WTC11 (cell line): Measurements from ENCODE around the gene HOXC4. TPM values are rescaled to one million over a fixed set of nuclear protein-coding genes. Genes with fewer than 3 reads are reported as not detected.

Source experiments
- ATAC-seq: fragments of 200-7000 bp; cut with Tn5 transposase; 2 replicates; pipeline ENCODE4 v1.10.0; 2021; ENCODE audit warnings: mild to moderate bottlenecking, moderate library complexity
- CTCF ChIA-PET: fragments of 300-600 bp; sonication (Branson Sonifier 250); formaldehyde crosslinking; loops from one replicate; lab custom pipeline; 2021; ENCODE audit warnings: antibody characterized with exemption; lab: Charles Lee
- POLR2A ChIA-PET: fragments of 350-600 bp; sonication (Branson Sonifier 250); formaldehyde crosslinking; loops from one replicate; lab custom pipeline; 2021; ENCODE audit warnings: antibody characterized with exemption; lab: Charles Lee
- DNase-seq: peaks from one replicate; pipeline ENCODE4 v3.0.0; 2021; ENCODE audit warnings: low spot score
- H3K27ac Mint-ChIP-seq: 2 replicates; pipeline ENCODE4 v1.8.0; 2021; ENCODE audit warnings: mixed read lengths
- H3K27me3 Mint-ChIP-seq: 2 replicates; pipeline ENCODE4 v1.8.0; 2021; ENCODE audit warnings: low read depth, mild to moderate bottlenecking, moderate library complexity, mixed read lengths
- H3K36me3 Mint-ChIP-seq: 2 replicates; pipeline ENCODE4 v1.8.0; 2021; ENCODE audit warnings: mixed read lengths
- H3K4me1 Mint-ChIP-seq: 2 replicates; pipeline ENCODE4 v1.8.0; 2022; ENCODE audit warnings: mixed read lengths
- H3K4me3 Mint-ChIP-seq: 2 replicates; pipeline ENCODE4 v1.8.0; 2021; ENCODE audit warnings: mild to moderate bottlenecking, moderate library complexity, mixed read lengths
- H3K9me3 Mint-ChIP-seq: 2 replicates; pipeline ENCODE4 v1.8.0; 2021; ENCODE audit warnings: mixed read lengths
- ESRRA ChIP-seq: sonication (generic); formaldehyde crosslinking; IDR thresholded peaks from 2 replicates; pipeline ENCODE4 v1.8.1; 2022; ENCODE audit warnings: mild to moderate bottlenecking, missing genetic modification reagents, borderline replicate concordance
- FOXJ3 ChIP-seq: sonication (generic); formaldehyde crosslinking; IDR thresholded peaks from 2 replicates; pipeline ENCODE4 v1.9.0; 2021; ENCODE audit warnings: missing genetic modification reagents, mild to moderate bottlenecking, borderline replicate concordance
- FOXK1 ChIP-seq: sonication (generic); formaldehyde crosslinking; IDR thresholded peaks from 2 replicates; pipeline ENCODE4 v1.8.0; 2022; ENCODE audit warnings: mild to moderate bottlenecking, moderate library complexity, missing genetic modification reagents
- GABPB1 ChIP-seq: sonication (generic); formaldehyde crosslinking; IDR thresholded peaks from 2 replicates; pipeline ENCODE4 v1.8.1; 2023; ENCODE audit warnings: mild to moderate bottlenecking, missing genetic modification reagents
- GTF2I ChIP-seq: fragments of 250-450 bp; sonication (Bioruptor Pico); conservative IDR thresholded peaks from 2 replicates; pipeline ENCODE4 v1.4.0; 2021; ENCODE audit warnings: mild to moderate bottlenecking
- NR2C2 ChIP-seq: sonication (generic); formaldehyde crosslinking; IDR thresholded peaks from 2 replicates; pipeline ENCODE4 v1.8.0; 2022; ENCODE audit warnings: mild to moderate bottlenecking, missing genetic modification reagents
- NR3C1 ChIP-seq: sonication (generic); formaldehyde crosslinking; conservative IDR thresholded peaks from 2 replicates; pipeline ENCODE4 v1.8.1; 2023; ENCODE audit warnings: low read depth, mild to moderate bottlenecking, missing genetic modification reagents
- SMAD4 ChIP-seq: sonication (generic); formaldehyde crosslinking; IDR thresholded peaks from 2 replicates; pipeline ENCODE4 v1.8.0; 2022; ENCODE audit warnings: mild to moderate bottlenecking, missing genetic modification reagents
- TEAD4 ChIP-seq: sonication (generic); formaldehyde crosslinking; IDR thresholded peaks from 2 replicates; pipeline ENCODE4 v1.8.0; 2022; ENCODE audit warnings: mild to moderate bottlenecking, missing genetic modification reagents
- ZNF121 ChIP-seq: sonication (generic); formaldehyde crosslinking; IDR thresholded peaks from 2 replicates; pipeline ENCODE4 v1.8.0; 2023; ENCODE audit warnings: missing genetic modification reagents
- ZNF138 ChIP-seq: sonication (generic); formaldehyde crosslinking; conservative IDR thresholded peaks from 2 replicates; pipeline ENCODE4 v1.8.1; 2022; ENCODE audit warnings: mild to moderate bottlenecking, moderate library complexity, missing genetic modification reagents
- ZNF263 ChIP-seq: sonication (generic); formaldehyde crosslinking; IDR thresholded peaks from 2 replicates; pipeline ENCODE4 v1.8.1; 2022; ENCODE audit warnings: low read depth, mild to moderate bottlenecking, moderate library complexity, missing genetic modification reagents
- ZNF416 ChIP-seq: fragments of 250-450 bp; sonication (Bioruptor Pico); IDR thresholded peaks from 2 replicates; pipeline ENCODE4 v1.9.0; 2021; ENCODE audit warnings: mild to moderate bottlenecking, inconsistent platforms
- total RNA-seq: library from RNA; stranded (reverse); gene quantifications from 3 replicates; pipeline ENCODE4 v1.2.3, GENCODE V29; 2021
- TF ChIP-seq, protein P1 (sequence below): fragments of 250-450 bp; sonication (Bioruptor Pico); IDR thresholded peaks from 2 replicates; pipeline ENCODE4 v1.9.0; 2021; ENCODE audit warnings: mild to moderate bottlenecking
- TF ChIP-seq, protein P2 (sequence below): sonication (generic); formaldehyde crosslinking; IDR thresholded peaks from 2 replicates; pipeline ENCODE4 v1.8.0; 2022; ENCODE audit warnings: missing genetic modification reagents
- TF ChIP-seq, protein P3 (sequence below): sonication (generic); formaldehyde crosslinking; IDR thresholded peaks from 2 replicates; pipeline ENCODE4 v1.8.0; 2022; ENCODE audit warnings: mild to moderate bottlenecking, missing genetic modification reagents
- TF ChIP-seq, protein P4 (sequence below): sonication (generic); formaldehyde crosslinking; IDR thresholded peaks from 2 replicates; pipeline ENCODE4 v1.8.1; 2022; ENCODE audit warnings: low read depth, missing genetic modification reagents, borderline replicate concordance
- TF ChIP-seq, protein P5 (sequence below): fragments of 250-450 bp; sonication (Bioruptor Pico); IDR thresholded peaks from 2 replicates; pipeline ENCODE4 v1.9.0; 2021; ENCODE audit warnings: moderate library complexity, mild to moderate bottlenecking, inconsistent platforms, borderline replicate concordance
- TF ChIP-seq, protein P6 (sequence below): sonication (generic); formaldehyde crosslinking; IDR thresholded peaks from 2 replicates; pipeline ENCODE4 v1.8.1; 2023; ENCODE audit warnings: mild to moderate bottlenecking, missing genetic modification reagents

HOXC4 gene
- total RNA-seq, 1 experiment from 2014 or later = 0.46 TPM

DNA sequence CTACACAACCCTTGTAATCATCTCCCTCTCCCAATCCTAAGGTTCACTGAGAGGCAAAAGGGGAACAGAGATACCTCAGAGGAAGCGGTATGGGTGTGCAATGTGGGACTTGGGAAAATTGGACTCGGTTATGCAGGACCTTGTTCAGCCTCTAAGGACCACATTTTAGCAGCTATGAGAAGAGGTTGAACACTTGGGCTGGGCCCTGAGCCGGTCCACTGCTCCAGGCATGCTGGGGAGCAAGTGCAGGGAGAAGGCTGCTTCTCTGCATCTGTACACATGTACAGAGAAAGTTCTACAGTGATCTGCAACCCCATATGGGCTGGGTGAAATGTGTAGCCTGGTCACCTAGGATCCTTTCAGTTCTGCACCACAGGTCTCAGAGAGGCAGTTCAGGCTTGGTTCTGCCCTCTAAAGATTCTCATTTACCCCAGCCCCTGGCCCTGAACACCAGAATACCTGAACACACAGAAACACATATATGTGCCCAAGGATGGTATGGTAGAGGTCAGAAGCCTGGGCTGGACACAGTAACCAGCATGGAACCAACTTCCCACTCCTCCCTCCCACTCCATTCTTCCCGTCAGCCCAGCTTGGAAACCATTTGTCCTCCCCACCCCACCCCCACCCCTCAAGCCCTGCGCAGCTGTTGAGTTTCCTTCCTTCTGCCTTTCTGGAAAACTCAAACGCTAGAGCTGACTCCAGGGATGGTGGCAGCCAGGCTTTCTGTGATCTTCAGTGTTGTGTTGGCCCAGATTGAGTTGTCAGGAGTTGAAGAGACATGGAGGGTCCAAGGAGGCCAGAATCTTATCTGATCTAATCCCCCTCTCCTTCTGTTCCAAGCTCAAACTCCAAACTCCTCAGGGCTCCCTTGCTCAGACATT is 10.4 kb upstream of the HOXC4 start:
- Mint-ChIP-seq H3K27me3 (peaks cover 100% of the 10 kb centered on the region), H3K27ac (no peak overlapping the region), H3K36me3 (no peaks in the 10 kb centered on the region), H3K9me3 (no peaks in the 10 kb centered on the region), H3K4me1 (peaks cover 18% of the 10 kb centered on the region), H3K4me3 (no peak overlapping the region)
- CTCF ChIA-PET = interaction anchor here (0.5 to 2.9 kb wide), 6 partner anchors 10 to 165 kb away, joined by 3 to 12 read pairs (median 4); partner anchors contain the start of gene HOXC5
- DNase-seq (no peak), ATAC-seq (no peak)
- POLR2A ChIA-PET = no interaction called here
- TF ChIP-seq TEAD4 (CRISPR knock-in tag) (no peak), ZNF416 (no peak), ZNF138 (no peak), ZNF121 (CRISPR knock-in tag) (no peak), ZNF263 (CRISPR knock-in tag) (no peak)
- TF ChIP-seq, protein P1, sequence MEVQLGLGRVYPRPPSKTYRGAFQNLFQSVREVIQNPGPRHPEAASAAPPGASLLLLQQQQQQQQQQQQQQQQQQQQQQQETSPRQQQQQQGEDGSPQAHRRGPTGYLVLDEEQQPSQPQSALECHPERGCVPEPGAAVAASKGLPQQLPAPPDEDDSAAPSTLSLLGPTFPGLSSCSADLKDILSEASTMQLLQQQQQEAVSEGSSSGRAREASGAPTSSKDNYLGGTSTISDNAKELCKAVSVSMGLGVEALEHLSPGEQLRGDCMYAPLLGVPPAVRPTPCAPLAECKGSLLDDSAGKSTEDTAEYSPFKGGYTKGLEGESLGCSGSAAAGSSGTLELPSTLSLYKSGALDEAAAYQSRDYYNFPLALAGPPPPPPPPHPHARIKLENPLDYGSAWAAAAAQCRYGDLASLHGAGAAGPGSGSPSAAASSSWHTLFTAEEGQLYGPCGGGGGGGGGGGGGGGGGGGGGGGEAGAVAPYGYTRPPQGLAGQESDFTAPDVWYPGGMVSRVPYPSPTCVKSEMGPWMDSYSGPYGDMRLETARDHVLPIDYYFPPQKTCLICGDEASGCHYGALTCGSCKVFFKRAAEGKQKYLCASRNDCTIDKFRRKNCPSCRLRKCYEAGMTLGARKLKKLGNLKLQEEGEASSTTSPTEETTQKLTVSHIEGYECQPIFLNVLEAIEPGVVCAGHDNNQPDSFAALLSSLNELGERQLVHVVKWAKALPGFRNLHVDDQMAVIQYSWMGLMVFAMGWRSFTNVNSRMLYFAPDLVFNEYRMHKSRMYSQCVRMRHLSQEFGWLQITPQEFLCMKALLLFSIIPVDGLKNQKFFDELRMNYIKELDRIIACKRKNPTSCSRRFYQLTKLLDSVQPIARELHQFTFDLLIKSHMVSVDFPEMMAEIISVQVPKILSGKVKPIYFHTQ (CRISPR knock-in tag) = no peak

DNA sequence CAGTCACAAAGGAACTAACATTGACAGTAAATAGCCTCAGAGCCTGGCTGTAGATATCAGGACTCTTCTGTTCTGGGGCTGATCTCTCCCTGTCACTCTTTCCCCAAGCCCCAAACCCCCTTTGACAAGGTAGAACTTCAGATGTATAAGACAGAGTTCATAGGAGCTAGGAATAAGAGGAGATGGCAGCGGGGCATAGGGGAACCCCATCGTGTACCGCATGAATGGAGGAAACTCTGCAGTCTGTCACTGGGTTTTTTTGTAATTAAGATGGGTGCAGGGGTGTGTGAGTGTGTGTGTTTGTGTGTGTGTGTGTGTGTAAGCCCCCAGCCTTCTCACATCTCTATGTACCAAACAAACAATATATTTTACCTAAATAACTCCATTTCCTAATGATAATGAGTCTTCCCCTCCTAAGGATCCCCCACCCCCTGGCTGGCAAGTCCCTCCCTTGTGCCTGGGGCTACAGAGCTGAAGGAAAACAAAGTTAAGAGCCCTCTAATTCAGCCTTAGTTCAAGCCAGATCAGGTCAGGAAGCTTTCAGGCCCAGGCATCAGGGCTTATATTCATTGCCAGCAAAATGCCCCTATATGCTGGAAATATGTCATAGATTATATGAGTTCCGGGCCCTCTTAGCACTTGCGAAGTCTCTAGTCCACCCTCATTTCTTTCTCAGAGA is 9.1 kb upstream of the HOXC4 start:
- H3K36me3 Mint-ChIP-seq = no peaks in the 10 kb centered on the region
- no peak for DNase-seq
- CTCF ChIA-PET = interaction anchor here (1.4 to 2.9 kb wide), 3 partner anchors 12 to 157 kb away, joined by 4 to 12 read pairs (median 4); partner anchors contain the start of gene HOXC5
- no peak overlapping the region for H3K4me3 Mint-ChIP-seq
- no peak for ATAC-seq
- no peak overlapping the region for H3K27ac Mint-ChIP-seq
- no peaks in the 10 kb centered on the region for H3K9me3 Mint-ChIP-seq
- POLR2A ChIA-PET = no interaction called here
- peaks cover 16% of the 10 kb centered on the region for H3K4me1 Mint-ChIP-seq
- H3K27me3 Mint-ChIP-seq = peaks cover 100% of the 10 kb centered on the region
- TF ChIP-seq NR2C2 = no peak
- TF ChIP-seq GTF2I = no peak
- TF ChIP-seq, protein P2, sequence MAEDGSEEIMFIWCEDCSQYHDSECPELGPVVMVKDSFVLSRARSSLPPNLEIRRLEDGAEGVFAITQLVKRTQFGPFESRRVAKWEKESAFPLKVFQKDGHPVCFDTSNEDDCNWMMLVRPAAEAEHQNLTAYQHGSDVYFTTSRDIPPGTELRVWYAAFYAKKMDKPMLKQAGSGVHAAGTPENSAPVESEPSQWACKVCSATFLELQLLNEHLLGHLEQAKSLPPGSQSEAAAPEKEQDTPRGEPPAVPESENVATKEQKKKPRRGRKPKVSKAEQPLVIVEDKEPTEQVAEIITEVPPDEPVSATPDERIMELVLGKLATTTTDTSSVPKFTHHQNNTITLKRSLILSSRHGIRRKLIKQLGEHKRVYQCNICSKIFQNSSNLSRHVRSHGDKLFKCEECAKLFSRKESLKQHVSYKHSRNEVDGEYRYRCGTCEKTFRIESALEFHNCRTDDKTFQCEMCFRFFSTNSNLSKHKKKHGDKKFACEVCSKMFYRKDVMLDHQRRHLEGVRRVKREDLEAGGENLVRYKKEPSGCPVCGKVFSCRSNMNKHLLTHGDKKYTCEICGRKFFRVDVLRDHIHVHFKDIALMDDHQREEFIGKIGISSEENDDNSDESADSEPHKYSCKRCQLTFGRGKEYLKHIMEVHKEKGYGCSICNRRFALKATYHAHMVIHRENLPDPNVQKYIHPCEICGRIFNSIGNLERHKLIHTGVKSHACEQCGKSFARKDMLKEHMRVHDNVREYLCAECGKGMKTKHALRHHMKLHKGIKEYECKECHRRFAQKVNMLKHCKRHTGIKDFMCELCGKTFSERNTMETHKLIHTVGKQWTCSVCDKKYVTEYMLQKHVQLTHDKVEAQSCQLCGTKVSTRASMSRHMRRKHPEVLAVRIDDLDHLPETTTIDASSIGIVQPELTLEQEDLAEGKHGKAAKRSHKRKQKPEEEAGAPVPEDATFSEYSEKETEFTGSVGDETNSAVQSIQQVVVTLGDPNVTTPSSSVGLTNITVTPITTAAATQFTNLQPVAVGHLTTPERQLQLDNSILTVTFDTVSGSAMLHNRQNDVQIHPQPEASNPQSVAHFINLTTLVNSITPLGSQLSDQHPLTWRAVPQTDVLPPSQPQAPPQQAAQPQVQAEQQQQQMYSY (CRISPR knock-in tag) = no peak
- TF ChIP-seq, protein P3, sequence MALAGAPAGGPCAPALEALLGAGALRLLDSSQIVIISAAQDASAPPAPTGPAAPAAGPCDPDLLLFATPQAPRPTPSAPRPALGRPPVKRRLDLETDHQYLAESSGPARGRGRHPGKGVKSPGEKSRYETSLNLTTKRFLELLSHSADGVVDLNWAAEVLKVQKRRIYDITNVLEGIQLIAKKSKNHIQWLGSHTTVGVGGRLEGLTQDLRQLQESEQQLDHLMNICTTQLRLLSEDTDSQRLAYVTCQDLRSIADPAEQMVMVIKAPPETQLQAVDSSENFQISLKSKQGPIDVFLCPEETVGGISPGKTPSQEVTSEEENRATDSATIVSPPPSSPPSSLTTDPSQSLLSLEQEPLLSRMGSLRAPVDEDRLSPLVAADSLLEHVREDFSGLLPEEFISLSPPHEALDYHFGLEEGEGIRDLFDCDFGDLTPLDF = no peak
- TF ChIP-seq, protein P4, sequence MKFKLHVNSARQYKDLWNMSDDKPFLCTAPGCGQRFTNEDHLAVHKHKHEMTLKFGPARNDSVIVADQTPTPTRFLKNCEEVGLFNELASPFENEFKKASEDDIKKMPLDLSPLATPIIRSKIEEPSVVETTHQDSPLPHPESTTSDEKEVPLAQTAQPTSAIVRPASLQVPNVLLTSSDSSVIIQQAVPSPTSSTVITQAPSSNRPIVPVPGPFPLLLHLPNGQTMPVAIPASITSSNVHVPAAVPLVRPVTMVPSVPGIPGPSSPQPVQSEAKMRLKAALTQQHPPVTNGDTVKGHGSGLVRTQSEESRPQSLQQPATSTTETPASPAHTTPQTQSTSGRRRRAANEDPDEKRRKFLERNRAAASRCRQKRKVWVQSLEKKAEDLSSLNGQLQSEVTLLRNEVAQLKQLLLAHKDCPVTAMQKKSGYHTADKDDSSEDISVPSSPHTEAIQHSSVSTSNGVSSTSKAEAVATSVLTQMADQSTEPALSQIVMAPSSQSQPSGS (CRISPR knock-in tag) = no peak
- no peak for TF ChIP-seq FOXK1
- no peak for TF ChIP-seq SMAD4 (CRISPR knock-in tag)
- TF ChIP-seq ESRRA (CRISPR knock-in tag) = no peak
- TF ChIP-seq NR3C1 = no peak
- TF ChIP-seq, protein P5, sequence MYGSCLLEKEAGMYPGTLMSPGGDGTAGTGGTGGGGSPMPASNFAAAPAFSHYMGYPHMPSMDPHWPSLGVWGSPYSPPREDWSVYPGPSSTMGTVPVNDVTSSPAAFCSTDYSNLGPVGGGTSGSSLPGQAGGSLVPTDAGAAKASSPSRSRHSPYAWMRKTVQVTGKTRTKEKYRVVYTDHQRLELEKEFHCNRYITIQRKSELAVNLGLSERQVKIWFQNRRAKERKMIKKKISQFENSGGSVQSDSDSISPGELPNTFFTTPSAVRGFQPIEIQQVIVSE (CRISPR knock-in tag) = no peak
- no peak for TF ChIP-seq GABPB1 (CRISPR knock-in tag)
- TF ChIP-seq FOXJ3 (CRISPR knock-in tag) = no peak
- TF ChIP-seq, protein P6, sequence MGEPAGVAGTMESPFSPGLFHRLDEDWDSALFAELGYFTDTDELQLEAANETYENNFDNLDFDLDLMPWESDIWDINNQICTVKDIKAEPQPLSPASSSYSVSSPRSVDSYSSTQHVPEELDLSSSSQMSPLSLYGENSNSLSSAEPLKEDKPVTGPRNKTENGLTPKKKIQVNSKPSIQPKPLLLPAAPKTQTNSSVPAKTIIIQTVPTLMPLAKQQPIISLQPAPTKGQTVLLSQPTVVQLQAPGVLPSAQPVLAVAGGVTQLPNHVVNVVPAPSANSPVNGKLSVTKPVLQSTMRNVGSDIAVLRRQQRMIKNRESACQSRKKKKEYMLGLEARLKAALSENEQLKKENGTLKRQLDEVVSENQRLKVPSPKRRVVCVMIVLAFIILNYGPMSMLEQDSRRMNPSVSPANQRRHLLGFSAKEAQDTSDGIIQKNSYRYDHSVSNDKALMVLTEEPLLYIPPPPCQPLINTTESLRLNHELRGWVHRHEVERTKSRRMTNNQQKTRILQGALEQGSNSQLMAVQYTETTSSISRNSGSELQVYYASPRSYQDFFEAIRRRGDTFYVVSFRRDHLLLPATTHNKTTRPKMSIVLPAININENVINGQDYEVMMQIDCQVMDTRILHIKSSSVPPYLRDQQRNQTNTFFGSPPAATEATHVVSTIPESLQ (CRISPR knock-in tag) = no peak
